ENCODE measurements around the gene PCDH7.
A peak's percentile ranks its signal among the peaks of the same experiment; 100 is the strongest.

PCDH7 gene
- 0 to 7.5 (median 0.13) reads per million in 9 experiments for total RNA-seq

GRCh38 chr4:30720021-30720660, at the start of gene PCDH7:
Gene PCDH7 (plus strand): TSS chr4:30720369. CDS start chr4:30721423, 1,054 bp downstream.
- Mint-ChIP-seq H3K9me3 (peaks cover 0 to 2% of the 10 kb centered on the region in 2 donors), H3K4me3 (peak within 1 kb of the TSS; percentile 22 to 62), H3K4me1 (ENCODE audit: low read depth in 2 of 2) (peaks cover 6 to 9% of the 10 kb centered on the region in 2 donors), H3K27me3 (peaks cover 27 to 54% of the 10 kb centered on the region in 2 donors), H3K27ac (no peak within 1 kb of the TSS), H3K36me3 (ENCODE audit: insufficient read depth) (peaks cover 3% of the 10 kb centered on the region)
- no peak for DNase-seq
- no peak for ATAC-seq (replicated peaks)

- Mint-ChIP-seq H3K36me3 (ENCODE audit: insufficient read depth) (no peaks in the 10 kb centered on the region), H3K27me3 (no peaks in the 10 kb centered on the region), H3K27ac (no peak overlapping the region), H3K4me1 (ENCODE audit: low read depth in 2 of 2) (no peaks in the 10 kb centered on the region), H3K9me3 (peaks cover 3 to 21% of the 10 kb centered on the region in 2 donors), H3K4me3 (no peak overlapping the region)
- DNase-seq (no peak), ATAC-seq (replicated peaks) (no peak)
These were observed 48.2 kb upstream of the PCDH7 start for GRCh38 chr4:30671926-30672448.

- Mint-ChIP-seq H3K27me3 (no peaks in the 10 kb centered on the region), H3K27ac (no peak overlapping the region), H3K36me3 (ENCODE audit: insufficient read depth) (no peaks in the 10 kb centered on the region), H3K4me3 (no peak overlapping the region), H3K4me1 (ENCODE audit: low read depth in 2 of 2) (no peaks in the 10 kb centered on the region), H3K9me3 (peaks cover 6 to 7% of the 10 kb centered on the region in 2 donors)
- ATAC-seq (replicated peaks) = no peak
- DNase-seq = no peak
These were observed 24.0 kb upstream of the PCDH7 start for GRCh38 chr4:30696191-30696590.

- H3K9me3 Mint-ChIP-seq = peaks cover 4 to 19% of the 10 kb centered on the region in 2 donors
- H3K4me3 Mint-ChIP-seq = no peak overlapping the region
- ATAC-seq (replicated peaks) = no peak
- no peaks in the 10 kb centered on the region for H3K36me3 Mint-ChIP-seq (ENCODE audit: insufficient read depth)
- H3K27me3 Mint-ChIP-seq = peaks cover 20 to 26% of the 10 kb centered on the region in 2 donors
- no peak for DNase-seq
- H3K4me1 Mint-ChIP-seq (ENCODE audit: low read depth in 2 of 2) = peaks cover 3 to 9% of the 10 kb centered on the region in 2 donors
- H3K27ac Mint-ChIP-seq = no peak overlapping the region
These were observed 5.6 kb upstream of the PCDH7 start for GRCh38 chr4:30714408-30715031.

GRCh38 chr4:30716158-30716557, 4.0 kb upstream of the PCDH7 start:
- DNase-seq = no peak
- H3K27me3 Mint-ChIP-seq = peaks cover 27 to 42% of the 10 kb centered on the region in 2 donors
- H3K4me3 Mint-ChIP-seq = peak overlapping the region; percentile 66 to 68
- H3K4me1 Mint-ChIP-seq (ENCODE audit: low read depth in 2 of 2) = peaks cover 6 to 9% of the 10 kb centered on the region in 2 donors
- H3K36me3 Mint-ChIP-seq (ENCODE audit: insufficient read depth) = peaks cover 3% of the 10 kb centered on the region
- peaks cover 4 to 8% of the 10 kb centered on the region in 2 donors for H3K9me3 Mint-ChIP-seq
- H3K27ac Mint-ChIP-seq = no peak overlapping the region
- ATAC-seq (replicated peaks) = no peak

- Mint-ChIP-seq H3K27me3 (peaks cover 27 to 42% of the 10 kb centered on the region in 2 donors), H3K9me3 (peaks cover 2 to 3% of the 10 kb centered on the region in 2 donors), H3K4me3 (peak overlapping the region; percentile 66 to 68), H3K4me1 (ENCODE audit: low read depth in 2 of 2) (peaks cover 6 to 9% of the 10 kb centered on the region in 2 donors), H3K36me3 (ENCODE audit: insufficient read depth) (peaks cover 3% of the 10 kb centered on the region), H3K27ac (no peak overlapping the region)
- DNase-seq (no peak), ATAC-seq (replicated peaks) (no peak)
These were observed 3.4 kb upstream of the PCDH7 start for GRCh38 chr4:30716681-30717207.

GRCh38 chr4:30717208-30718020, 2.8 kb upstream of the PCDH7 start:
- peaks cover 0 to 2% of the 10 kb centered on the region in 2 donors for H3K9me3 Mint-ChIP-seq
- peaks cover 27 to 42% of the 10 kb centered on the region in 2 donors for H3K27me3 Mint-ChIP-seq
- H3K4me3 Mint-ChIP-seq = peak overlapping the region; percentile 66 to 68
- ATAC-seq (replicated peaks) (peak; percentile 35), DNase-seq (no peak)
- H3K27ac Mint-ChIP-seq = peak overlapping the region in 1 of 2 donors; percentile 38
- peaks cover 6 to 9% of the 10 kb centered on the region in 2 donors for H3K4me1 Mint-ChIP-seq (ENCODE audit: low read depth in 2 of 2)
- H3K36me3 Mint-ChIP-seq (ENCODE audit: insufficient read depth) = peaks cover 3% of the 10 kb centered on the region

- Mint-ChIP-seq H3K27me3 (peaks cover 27 to 45% of the 10 kb centered on the region in 2 donors), H3K27ac (no peak overlapping the region), H3K9me3 (peaks cover 0 to 2% of the 10 kb centered on the region in 2 donors), H3K36me3 (ENCODE audit: insufficient read depth) (peaks cover 3% of the 10 kb centered on the region), H3K4me1 (ENCODE audit: low read depth in 2 of 2) (peaks cover 6 to 9% of the 10 kb centered on the region in 2 donors), H3K4me3 (peak overlapping the region; percentile 66 to 68)
- DNase-seq = no peak
- no peak for ATAC-seq (replicated peaks)
These were observed 2.1 kb upstream of the PCDH7 start for GRCh38 chr4:30718021-30718542.

- ATAC-seq (replicated peaks) (no peak), DNase-seq (no peak)
- Mint-ChIP-seq H3K4me1 (ENCODE audit: low read depth in 2 of 2) (peaks cover 6 to 9% of the 10 kb centered on the region in 2 donors), H3K4me3 (peak overlapping the region; percentile 21 to 38), H3K9me3 (peaks cover 0 to 2% of the 10 kb centered on the region in 2 donors), H3K27me3 (peaks cover 27 to 53% of the 10 kb centered on the region in 2 donors), H3K36me3 (ENCODE audit: insufficient read depth) (peaks cover 3% of the 10 kb centered on the region), H3K27ac (no peak overlapping the region)
These were observed 1.3 kb upstream of the PCDH7 start for GRCh38 chr4:30718641-30719453.

- H3K4me1 Mint-ChIP-seq (ENCODE audit: low read depth in 2 of 2) = peaks cover 6 to 9% of the 10 kb centered on the region in 2 donors
- H3K27me3 Mint-ChIP-seq = peaks cover 27 to 54% of the 10 kb centered on the region in 2 donors
- H3K9me3 Mint-ChIP-seq = peaks cover 0 to 2% of the 10 kb centered on the region in 2 donors
- ATAC-seq (replicated peaks) = no peak
- DNase-seq = no peak
- H3K36me3 Mint-ChIP-seq (ENCODE audit: insufficient read depth) = peaks cover 3% of the 10 kb centered on the region
- H3K4me3 Mint-ChIP-seq = peak overlapping the region; percentile 22 to 62
- no peak overlapping the region for H3K27ac Mint-ChIP-seq
These were observed 632 bp upstream of the PCDH7 start for GRCh38 chr4:30719454-30720020.

GRCh38 chr4:30720661-30721184, 554 bp downstream of the PCDH7 start:
- H3K4me1 Mint-ChIP-seq (ENCODE audit: low read depth in 2 of 2) = peaks cover 6 to 9% of the 10 kb centered on the region in 2 donors
- no peak for DNase-seq
- peaks cover 3% of the 10 kb centered on the region for H3K36me3 Mint-ChIP-seq (ENCODE audit: insufficient read depth)
- H3K27ac Mint-ChIP-seq = no peak overlapping the region
- H3K9me3 Mint-ChIP-seq = peaks cover 0 to 2% of the 10 kb centered on the region in 2 donors
- no peak for ATAC-seq (replicated peaks)
- peaks cover 27 to 54% of the 10 kb centered on the region in 2 donors for H3K27me3 Mint-ChIP-seq
- peak overlapping the region; percentile 6 to 62 for H3K4me3 Mint-ChIP-seq
